GM19324 (cell line): ENCODE results near the gene UBE2I.

Experiments used
- ATAC-seq: cut with Tn5 transposase; IDR thresholded peaks from one replicate; pipeline ENCODE4 v1.9.1; 2021; ENCODE audit warnings: mild to moderate bottlenecking, moderate library complexity; ENCODE audit not compliant: unreplicated experiment, low FRiP score

The UBE2I gene

DNA sequence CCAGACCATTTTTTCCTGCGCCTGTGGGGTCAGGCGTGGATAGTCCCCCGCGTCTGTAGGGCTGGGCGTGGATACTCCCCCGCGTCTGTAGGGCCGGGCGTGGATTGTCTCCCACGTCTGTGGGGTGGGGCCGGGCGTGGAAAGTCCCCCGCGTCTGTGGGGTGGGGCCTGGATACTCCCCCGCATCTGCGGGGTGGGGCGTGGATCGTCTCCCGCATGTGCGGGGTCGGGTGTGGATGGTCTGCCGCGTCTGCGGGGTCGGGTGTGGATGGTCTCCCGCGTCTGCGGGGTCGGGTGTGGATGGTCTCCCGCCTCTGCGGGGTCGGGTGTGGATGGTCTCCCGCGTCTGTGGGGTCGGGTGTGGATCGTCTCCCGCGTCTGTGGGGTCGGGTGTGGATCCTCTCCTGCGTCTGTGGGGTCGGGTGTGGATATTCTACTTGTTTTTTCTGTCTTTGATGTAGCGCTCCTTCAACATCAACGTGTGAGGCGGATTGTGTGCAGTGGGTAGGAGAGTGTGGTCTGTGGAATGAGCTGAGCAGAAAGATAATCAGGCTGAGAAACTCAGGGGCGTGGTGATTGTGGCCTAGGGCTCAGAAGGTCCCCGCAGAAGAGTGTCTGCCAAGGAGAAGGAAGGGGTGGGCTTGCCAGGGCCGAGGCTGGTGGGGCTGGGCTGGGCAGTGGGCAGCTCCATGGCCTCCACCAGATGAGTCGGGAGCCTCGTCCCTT lies 45.5 kb downstream of the UBE2I start:
- no peak for ATAC-seq

GRCh38 chr16:1355591-1355990 lies 46.2 kb downstream of the UBE2I start:
- ATAC-seq = no peak

DNA sequence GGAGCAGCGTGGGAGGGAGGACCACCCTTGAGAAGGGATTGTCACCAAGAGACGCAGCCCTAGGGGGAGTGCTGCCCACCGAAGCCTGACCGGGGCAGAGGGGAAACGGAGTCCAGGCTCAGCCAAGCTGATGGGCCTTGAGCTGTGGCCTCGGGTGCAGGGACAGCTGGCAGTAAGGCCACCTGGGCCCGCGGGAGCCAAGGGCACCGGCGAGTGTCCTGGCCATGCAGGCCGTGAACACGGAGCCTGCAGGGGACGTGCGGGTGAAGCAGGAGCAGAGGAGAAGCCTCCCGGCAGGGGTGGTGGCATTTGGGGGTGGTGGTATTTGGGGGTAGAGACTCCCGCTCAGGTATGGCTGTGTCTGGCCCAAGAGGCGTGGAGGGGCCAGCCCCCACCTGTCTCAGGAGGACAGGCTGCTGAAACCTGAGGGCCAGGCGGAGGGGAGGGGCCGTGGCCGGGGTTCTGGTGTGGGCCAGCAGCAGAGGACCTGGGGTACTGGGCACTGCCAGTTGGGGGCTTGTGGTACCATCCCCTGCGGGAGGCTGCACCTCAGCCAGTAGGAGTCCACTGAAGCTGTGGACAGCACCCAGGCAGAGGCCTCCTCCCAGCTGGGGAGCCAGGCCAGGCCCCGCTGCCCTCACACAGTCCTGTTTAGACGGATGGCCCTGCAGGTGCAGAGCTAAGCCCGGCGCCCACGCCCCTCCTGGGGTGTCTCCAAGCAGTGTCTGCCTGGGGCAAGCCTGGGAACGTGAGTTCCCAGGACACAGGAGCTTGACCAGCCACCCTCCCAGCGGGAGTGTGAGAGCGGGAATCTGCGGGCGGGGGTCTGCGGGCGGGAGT lies 46.8 kb downstream of the UBE2I start:
- no peak for ATAC-seq

- ATAC-seq = no peak
These were observed 48.6 kb downstream of the UBE2I start for GRCh38 chr16:1357906-1358566.

DNA sequence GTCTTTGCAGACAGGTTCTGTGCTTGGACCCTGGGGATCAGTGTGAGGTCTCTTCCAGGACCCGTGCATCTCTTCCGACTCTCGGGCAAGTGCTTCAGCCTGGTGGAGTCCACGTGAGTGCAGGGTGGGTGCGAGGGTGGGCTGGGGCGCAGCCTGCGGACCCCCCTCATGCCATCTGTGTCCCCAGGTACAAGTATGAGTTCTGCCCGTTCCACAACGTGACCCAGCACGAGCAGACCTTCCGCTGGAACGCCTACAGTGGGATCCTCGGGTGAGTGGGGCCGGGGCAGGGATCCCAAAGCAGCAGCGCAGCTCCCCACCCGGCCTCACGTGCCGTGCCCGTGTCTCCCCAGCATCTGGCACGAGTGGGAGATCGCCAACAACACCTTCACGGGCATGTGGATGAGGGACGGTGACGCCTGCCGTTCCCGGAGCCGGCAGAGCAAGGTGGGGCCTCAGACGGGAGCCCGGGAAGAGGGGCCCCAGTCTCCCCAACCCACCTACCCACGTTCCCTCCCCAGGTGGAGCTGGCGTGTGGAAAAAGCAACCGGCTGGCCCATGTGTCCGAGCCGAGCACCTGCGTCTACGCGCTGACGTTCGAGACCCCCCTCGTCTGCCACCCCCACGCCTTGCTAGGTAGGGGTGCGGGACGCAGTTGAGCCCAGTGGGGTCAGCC lies 52.4 kb downstream of the UBE2I start:
- no peak for ATAC-seq

GRCh38 chr16:1362807-1363206 lies 53.4 kb downstream of the UBE2I start:
- ATAC-seq = no peak

GRCh38 chr16:1363501-1364041 lies 54.1 kb downstream of the UBE2I start:
- ATAC-seq = no peak

- no peak for ATAC-seq
These were observed 55.1 kb downstream of the UBE2I start for GRCh38 chr16:1364510-1364909.

DNA sequence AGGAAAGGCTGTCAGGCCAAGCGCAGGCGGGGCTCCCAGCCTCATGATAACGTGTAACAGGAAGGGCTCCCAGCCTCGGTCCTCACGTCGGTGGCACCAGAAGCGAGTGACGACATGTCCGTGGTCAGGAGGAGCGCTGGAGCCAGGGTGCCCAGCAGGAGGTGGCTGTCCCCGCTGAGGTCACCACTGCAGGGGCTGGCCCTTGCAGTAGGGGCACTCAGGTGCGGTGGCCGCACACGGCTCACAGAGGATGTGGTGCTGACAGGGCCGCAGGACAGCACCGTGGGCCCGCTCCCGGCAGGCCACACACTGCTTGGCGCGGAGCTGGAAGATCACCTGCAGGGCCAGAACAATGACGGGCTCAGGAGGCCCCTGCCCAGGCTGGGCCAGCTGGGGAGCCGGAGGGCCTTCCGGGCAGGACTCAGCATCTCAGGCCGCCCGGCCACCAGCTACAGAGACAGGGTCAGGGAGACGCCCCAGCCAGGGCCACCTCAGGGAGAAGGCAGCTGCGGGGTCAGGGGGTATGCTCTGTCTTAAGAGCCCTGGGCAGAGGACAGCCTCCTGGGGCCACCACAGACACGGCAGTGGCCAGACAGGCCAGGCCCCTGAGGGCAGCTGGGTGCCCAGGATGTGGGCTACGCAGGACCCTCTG lies 56.8 kb downstream of the UBE2I start:
- ATAC-seq = no peak

DNA sequence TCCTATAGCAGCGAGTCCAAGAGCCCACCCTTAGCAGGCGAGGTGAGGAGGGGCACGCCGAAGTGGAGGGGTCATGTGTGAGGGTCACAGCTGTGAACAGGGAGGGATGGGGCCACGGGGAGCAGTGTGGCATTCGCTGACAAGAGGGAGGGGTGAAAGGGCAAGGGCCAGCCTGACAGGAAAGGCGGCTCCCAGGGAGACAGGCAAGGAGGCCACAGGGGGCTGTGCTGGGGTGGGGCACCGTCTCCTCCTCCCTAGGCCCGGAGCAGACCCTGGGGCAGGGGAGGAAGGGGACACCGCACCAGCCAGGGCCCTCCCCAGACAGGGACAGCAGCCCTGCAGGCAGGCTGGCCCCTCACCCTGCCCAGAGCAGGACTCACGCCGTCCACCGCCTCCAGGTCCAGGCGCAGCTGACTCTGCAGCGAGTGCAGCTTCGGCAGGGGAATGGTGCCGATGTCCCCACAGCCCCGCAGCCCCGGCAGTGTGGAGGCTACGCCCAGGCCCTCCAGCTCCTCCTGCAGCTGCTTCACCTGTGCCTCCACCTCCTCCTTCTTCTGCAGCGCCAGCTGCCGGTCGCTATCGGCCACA lies 57.4 kb downstream of the UBE2I start:
- no peak for ATAC-seq

DNA sequence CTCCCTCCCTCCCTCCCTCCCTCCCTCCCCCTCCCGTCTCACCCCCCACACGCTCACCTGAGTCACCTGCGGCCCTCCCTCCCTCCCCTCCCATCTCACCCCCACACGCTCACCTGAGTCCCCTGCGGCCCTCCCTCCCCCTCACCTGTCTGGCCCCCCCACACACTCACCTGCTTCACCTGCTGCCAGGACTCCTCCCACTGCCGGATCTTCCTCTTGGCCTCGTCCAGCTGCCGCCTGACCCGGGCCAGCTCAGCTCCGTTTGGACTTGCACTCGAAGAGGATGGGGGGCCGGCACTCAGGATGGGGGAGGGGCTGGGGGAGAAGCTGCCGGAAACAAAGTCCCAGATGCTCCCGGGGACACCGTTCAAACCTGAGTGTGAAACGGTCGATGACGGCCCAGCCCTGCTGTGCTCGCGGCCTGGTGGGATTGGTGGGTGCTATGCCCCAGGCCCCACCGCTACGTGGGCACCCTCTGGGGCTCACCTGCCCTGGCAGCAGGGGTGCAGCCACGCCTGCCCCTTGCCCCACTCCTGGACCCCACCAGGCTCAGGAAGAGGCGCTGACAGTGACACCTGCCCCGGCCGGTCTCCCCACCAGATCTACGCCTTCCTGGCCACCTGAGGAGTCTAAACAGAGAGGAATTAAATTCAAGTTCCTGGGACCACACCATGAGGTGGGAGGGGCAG lies 58.2 kb downstream of the UBE2I start:
- ATAC-seq = no peak

GRCh38 chr16:1371054-1371978 lies 61.9 kb downstream of the UBE2I start:
- ATAC-seq = no peak

DNA sequence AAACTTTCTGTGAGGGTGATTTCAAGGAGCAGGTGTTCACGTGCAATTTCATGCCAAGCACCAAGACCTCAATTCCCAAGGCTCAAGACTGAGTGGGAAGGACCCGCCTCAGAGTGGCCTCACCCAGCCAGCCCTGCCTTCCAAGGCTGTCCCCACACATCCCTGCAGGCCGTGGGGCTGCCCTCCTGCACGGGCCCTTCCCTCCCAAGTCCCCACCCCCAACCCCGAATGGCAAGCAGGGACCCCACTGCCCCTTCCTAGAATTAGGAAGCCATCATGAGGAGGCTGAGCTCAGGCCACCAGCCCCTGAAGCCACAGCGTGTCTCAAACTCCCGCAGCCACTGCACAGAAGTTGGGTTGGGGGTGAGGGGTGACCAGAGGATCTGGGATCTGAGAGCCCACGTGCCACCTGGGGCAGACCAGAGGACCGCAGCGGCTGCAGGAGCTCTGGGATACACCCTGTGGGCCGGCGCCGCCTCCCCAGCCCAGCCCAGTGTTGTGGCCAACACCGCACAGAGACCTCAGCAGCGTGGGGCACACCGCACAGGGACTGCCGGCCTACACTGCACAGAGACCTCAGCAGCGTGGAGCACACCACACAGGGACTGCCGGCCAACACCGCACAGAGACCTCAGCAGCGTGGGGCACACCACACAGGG lies 63.0 kb downstream of the UBE2I start:
- ATAC-seq = no peak

- ATAC-seq = no peak
These were observed 65.2 kb downstream of the UBE2I start for GRCh38 chr16:1374418-1375297.

DNA sequence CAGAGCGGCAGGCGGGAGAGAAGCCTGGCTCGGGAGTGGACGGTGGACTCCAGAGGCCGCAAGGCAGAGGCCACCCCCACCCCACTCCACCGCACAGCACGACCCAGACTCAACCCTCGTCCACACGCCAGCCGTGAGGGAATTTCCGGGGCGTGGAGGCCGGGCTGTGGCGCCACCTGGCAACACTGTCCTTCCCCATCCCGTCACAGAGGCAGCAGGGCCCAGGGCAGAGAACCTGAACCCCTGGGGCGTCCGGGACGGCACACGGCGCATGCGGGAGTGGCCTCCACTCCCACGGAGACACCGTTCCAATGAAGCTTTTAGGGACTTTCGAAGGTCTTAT lies 65.8 kb downstream of the UBE2I start:
- no peak for ATAC-seq

- ATAC-seq = no peak
These were observed 66.4 kb downstream of the UBE2I start for GRCh38 chr16:1375741-1376410.
